IMR-90 (cell line): Measurements from ENCODE around the gene TCERG1. TPM values are rescaled to one million over a fixed set of nuclear protein-coding genes. Genes with fewer than 3 reads are reported as not detected.

ENCODE experiments used
- ATAC-seq: fragments of 200-7000 bp; cut with Tn5 transposase; 2 replicates; pipeline ENCODE4 v1.9.1; 2020; ENCODE audit warnings: low read depth, mild to moderate bottlenecking, moderate library complexity
- BruUV-seq: library from RNA; stranded (reverse); fragments of 400-500 nt; replicated peaks from 2 replicates; lab custom pipeline; 2021; lab: Mats Ljungman, UMichigan
- CTCF ChIA-PET: fragments of 300-600 bp; formaldehyde crosslinking; extraction: SDS; loops from one replicate; lab custom pipeline; 2021; ENCODE audit warnings: antibody characterized with exemption; lab: Yijun Ruan, JAX
- POLR2A ChIA-PET: fragments of 300-600 bp; sonication (Branson Sonifier 250); formaldehyde crosslinking; loops from one replicate; lab custom pipeline; 2022; ENCODE audit warnings: antibody characterized with exemption; ENCODE audit not compliant: unreplicated experiment; lab: Charles Lee
- DNase-seq: peaks from one replicate; pipeline ENCODE4 v3.0.0; 2013
- H2AFZ ChIP-seq: replicated peaks from 2 replicates; pipeline ENCODE3; 2013; ENCODE audit warnings: low read length, mild to moderate bottlenecking; ENCODE audit not compliant: poor library complexity
- H2AK5ac ChIP-seq: 2 replicates; pipeline ENCODE4 v1.6.1; 2013; ENCODE audit warnings: low read depth, low read length, inconsistent platforms
- H2AK9ac ChIP-seq: replicated peaks from 2 replicates; pipeline ENCODE3; 2013; ENCODE audit warnings: mild to moderate bottlenecking, low read depth, low read length, moderate library complexity; ENCODE audit not compliant: poor library complexity
- H2BK120ac ChIP-seq: 2 replicates; pipeline ENCODE4 v1.6.1; 2013; ENCODE audit warnings: low read depth, low read length, inconsistent platforms
- H2BK15ac ChIP-seq: 3 replicates; pipeline ENCODE4 v1.6.1; 2013; ENCODE audit warnings: low read depth, low read length, inconsistent platforms
- H2BK20ac ChIP-seq: 2 replicates; pipeline ENCODE4 v1.6.1; 2013; ENCODE audit warnings: low read depth, mild to moderate bottlenecking, inconsistent platforms, low read length, moderate library complexity
- H2BK5ac ChIP-seq: 2 replicates; pipeline ENCODE4 v1.6.1; 2013; ENCODE audit warnings: mild to moderate bottlenecking, low read depth, low read length, inconsistent platforms; ENCODE audit not compliant: poor library complexity, severe bottlenecking
- H3K14ac ChIP-seq: replicated peaks from 2 replicates; pipeline ENCODE4 v1.6.1; 2013; ENCODE audit warnings: low read depth, low read length, inconsistent platforms
- H3K18ac ChIP-seq: 2 replicates; pipeline ENCODE4 v1.6.1; 2013; ENCODE audit warnings: low read depth, low read length, control low read depth
- H3K23ac ChIP-seq: 2 replicates; pipeline ENCODE4 v1.6.1; 2013; ENCODE audit warnings: low read depth, low read length, inconsistent platforms
- H3K27ac ChIP-seq: 2 replicates; pipeline ENCODE4 v1.5.1; 2013; ENCODE audit warnings: mild to moderate bottlenecking, control low read depth, low read length; ENCODE audit not compliant: insufficient read depth
- H3K27me3 ChIP-seq: 2 replicates; pipeline ENCODE4 v1.6.1; 2013; ENCODE audit warnings: low read length; ENCODE audit not compliant: control insufficient read depth, insufficient read depth
- H3K36me3 ChIP-seq: 2 replicates; pipeline ENCODE4 v1.6.1; 2013; ENCODE audit warnings: low read length, mixed read lengths; ENCODE audit not compliant: control insufficient read depth, insufficient read depth
- H3K4ac ChIP-seq: 2 replicates; pipeline ENCODE4 v1.6.1; 2013; ENCODE audit warnings: low read depth, low read length, inconsistent platforms
- H3K4me1 ChIP-seq: 2 replicates; pipeline ENCODE4 v1.6.1; 2013; ENCODE audit warnings: low read length, mixed read lengths; ENCODE audit not compliant: control insufficient read depth, insufficient read depth
- H3K4me2 ChIP-seq: 2 replicates; pipeline ENCODE4 v1.6.1; 2013; ENCODE audit warnings: low read depth, mild to moderate bottlenecking, control low read depth, low read length, moderate library complexity
- H3K4me3 ChIP-seq: 2 replicates; pipeline ENCODE4 v1.5.1; 2013; ENCODE audit warnings: low read depth, mild to moderate bottlenecking, control low read depth, low read length, moderate library complexity; ENCODE audit not compliant: insufficient read depth
- H3K56ac ChIP-seq: 2 replicates; pipeline ENCODE4 v1.6.1; 2013; ENCODE audit warnings: low read length, inconsistent platforms; ENCODE audit not compliant: insufficient read depth; ENCODE audit errors: extremely low read depth
- H3K79me1 ChIP-seq, 2 experiments: 2 replicates each; pipeline ENCODE4 v1.6.1; 2013; ENCODE audit warnings: low read length in 2 of 2, inconsistent platforms in 1 of 2, low read depth in 1 of 2
- H3K9ac ChIP-seq: 2 replicates; pipeline ENCODE4 v1.6.1; 2013; ENCODE audit warnings: low read depth, low read length, control low read depth
- H3K9me1 ChIP-seq: 2 replicates; pipeline ENCODE4 v1.6.1; 2013; ENCODE audit warnings: low read length, inconsistent platforms; ENCODE audit not compliant: insufficient read depth
- H3K9me3 ChIP-seq: 2 replicates; pipeline ENCODE4 v1.6.1; 2013; ENCODE audit warnings: low read length; ENCODE audit not compliant: control insufficient read depth, insufficient read depth
- H4K20me1 ChIP-seq: 2 replicates; pipeline ENCODE4 v1.6.1; 2013; ENCODE audit warnings: low read length, inconsistent platforms; ENCODE audit not compliant: insufficient read depth
- H4K5ac ChIP-seq: 2 replicates; pipeline ENCODE4 v1.6.1; 2013; ENCODE audit warnings: mild to moderate bottlenecking, low read depth, low read length, control low read depth
- H4K8ac ChIP-seq, 2 experiments: 2 replicates each; pipeline ENCODE4 v1.6.1; 2013; ENCODE audit warnings: low read depth in 2 of 2, low read length in 2 of 2, control low read depth in 1 of 2, inconsistent platforms in 1 of 2
- H4K91ac ChIP-seq: 2 replicates; pipeline ENCODE4 v1.6.1; 2013; ENCODE audit warnings: low read depth, low read length, inconsistent platforms; ENCODE audit not compliant: insufficient read depth
- BHLHE40 ChIP-seq: fragments of 150-350 bp; IDR thresholded peaks from 2 replicates; pipeline ENCODE4 v1.6.1; 2016; ENCODE audit warnings: mild to moderate bottlenecking, low read depth, low read length
- CEBPB ChIP-seq: IDR thresholded peaks from 2 replicates; pipeline ENCODE4 v1.6.1; 2012; ENCODE audit warnings: low read depth, low read length, improper control_type of control experiment
- CHD1 ChIP-seq: IDR thresholded peaks from 2 replicates; pipeline ENCODE4 v1.6.1; 2012; ENCODE audit warnings: low read depth, low read length, improper control_type of control experiment
- FOS ChIP-seq: fragments of 150-350 bp; IDR thresholded peaks from 2 replicates; pipeline ENCODE4 v1.6.1; 2016; ENCODE audit warnings: low read depth, low read length
- MAFK ChIP-seq: IDR thresholded peaks from 2 replicates; pipeline ENCODE4 v1.6.1; 2012; ENCODE audit warnings: low read depth, low read length, improper control_type of control experiment
- MAZ ChIP-seq: IDR thresholded peaks from 2 replicates; pipeline ENCODE4 v1.6.1; 2012; ENCODE audit warnings: low read depth, mild to moderate bottlenecking, low read length, improper control_type of control experiment, moderate library complexity, borderline replicate concordance
- NFE2L2 ChIP-seq: fragments of 150-350 bp; IDR thresholded peaks from 2 replicates; pipeline ENCODE4 v1.6.1; 2016; ENCODE audit warnings: low read depth, mild to moderate bottlenecking, low read length
- RAD21 ChIP-seq: IDR thresholded peaks from 2 replicates; pipeline ENCODE4 v1.6.1; 2012; ENCODE audit warnings: low read length, improper control_type of control experiment
- RCOR1 ChIP-seq: IDR thresholded peaks from 2 replicates; pipeline ENCODE4 v1.6.1; 2012; ENCODE audit warnings: mild to moderate bottlenecking, low read length, improper control_type of control experiment; ENCODE audit not compliant: insufficient replicate concordance
- RFX5 ChIP-seq: IDR thresholded peaks from 2 replicates; pipeline ENCODE4 v1.8.0; 2012; ENCODE audit warnings: low read depth, mild to moderate bottlenecking, low read length, moderate library complexity
- SMC3 ChIP-seq: fragments of 150-350 bp; IDR thresholded peaks from 2 replicates; pipeline ENCODE4 v1.6.1; 2016; ENCODE audit warnings: low read depth, mild to moderate bottlenecking, antibody characterized with exemption, low read length, moderate library complexity
- WGBS, 2 experiments: methylation state at CpG; one replicate each; pipeline versions ENCODE4 v1.1.5 to v1.1.7; 2013; ENCODE audit warnings: missing lambda C conversion rate in 2 of 2; ENCODE audit not compliant: insufficient read length in 1 of 2; ENCODE audit errors: extremely low coverage in 2 of 2; 5-methylcytosine and 5-hydroxymethylcytosine counted together
- dilution Hi-C: fragments of 300-500 bp; cut with HindIII; formaldehyde crosslinking; loops from one replicate; pipeline ENCODE4 v1.14.3; 2018; ENCODE audit warnings: low sequenced_read_pairs; ENCODE audit not compliant: unreplicated experiment
- in situ Hi-C: fragments of 300-500 bp; cut with MboI; formaldehyde crosslinking; loops from 3 replicates; pipeline ENCODE4 v1.14.3; 2019; ENCODE audit warnings: low sequenced_read_pairs, inconsistent platforms, mixed read lengths
- intact Hi-C: fragments of 100-400 bp; cut with micrococcal nuclease; formaldehyde crosslinking; loops from 2 replicates; pipeline ENCODE4 v1.10.0; 2022
- polyA plus RNA-seq, 3 experiments: library from polyadenylated mRNA; depleted of rRNA; stranded (reverse); fragments of >200 nt; gene quantifications; 2 replicates each; pipeline ENCODE4 v1.2.3, GENCODE V29; 2012; ENCODE audit warnings: low replicate concordance in 1 of 3
- total RNA-seq: library from RNA; depleted of rRNA; stranded (reverse); fragments of >200 nt; gene quantifications from 2 replicates; pipeline ENCODE4 v1.2.3, GENCODE V29; 2012
- TF ChIP-seq, protein P1 (sequence below): conservative IDR thresholded peaks from 2 replicates; pipeline ENCODE4 v1.5.1; 2012; ENCODE audit warnings: mild to moderate bottlenecking, low read depth, low read length, improper control_type of control experiment
- TF ChIP-seq, protein P2 (sequence below): fragments of 150-350 bp; IDR thresholded peaks from 2 replicates; pipeline ENCODE4 v1.6.1; 2017; ENCODE audit warnings: mild to moderate bottlenecking, antibody characterized with exemption, low read length, low read depth

TCERG1 gene
- total and polyA plus RNA-seq, 2 of the 4 experiments (the other 2 are of a cell fraction) = 21.9 to 44.7 TPM

DNA sequence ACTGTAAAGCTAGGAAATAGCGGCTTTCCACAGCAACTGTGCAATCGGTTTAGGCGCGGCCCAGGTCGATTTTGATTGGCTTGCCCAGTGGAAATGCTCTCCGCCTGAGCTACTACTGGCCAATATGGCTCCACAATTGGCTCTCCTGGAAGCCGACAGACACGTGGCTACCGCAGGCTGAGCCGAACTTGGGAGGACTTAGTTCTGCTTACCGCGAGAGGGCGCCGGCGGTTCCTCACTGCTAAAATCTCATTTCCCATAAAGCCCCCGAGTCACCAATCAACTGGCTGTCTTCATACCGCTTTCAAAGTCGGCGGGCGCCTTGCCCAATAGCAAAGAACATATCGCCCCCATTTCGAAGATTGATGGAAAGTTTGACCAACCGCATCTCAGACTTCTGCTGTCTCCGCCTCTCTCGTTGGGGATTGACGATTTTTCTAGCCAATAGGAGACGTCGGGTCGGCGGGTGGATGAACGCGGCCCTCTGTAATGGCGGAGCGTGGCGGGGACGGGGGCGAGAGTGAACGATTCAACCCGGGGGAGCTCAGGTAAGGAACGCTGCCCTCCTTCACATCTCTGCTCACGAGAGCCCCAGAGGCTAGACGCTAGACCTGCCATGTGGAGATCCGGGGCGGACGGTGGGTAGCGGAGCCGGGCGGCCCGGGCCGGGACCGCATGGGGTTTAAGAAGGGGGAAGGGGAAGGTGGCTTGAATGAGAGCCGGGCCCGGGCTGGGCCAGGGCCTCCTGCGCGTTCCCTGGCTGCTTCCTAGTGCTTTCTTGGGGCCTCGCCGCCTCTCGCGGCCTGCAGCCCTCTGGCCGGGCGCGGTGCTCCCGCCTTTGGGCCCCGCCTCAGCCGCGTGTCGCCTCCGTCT, at the start of gene TCERG1 (continued):
- TF ChIP-seq SMC3 (no peak), FOS (peak; percentile 76; the same call in 1 of the 2 replicates)
- TF ChIP-seq, protein P1, sequence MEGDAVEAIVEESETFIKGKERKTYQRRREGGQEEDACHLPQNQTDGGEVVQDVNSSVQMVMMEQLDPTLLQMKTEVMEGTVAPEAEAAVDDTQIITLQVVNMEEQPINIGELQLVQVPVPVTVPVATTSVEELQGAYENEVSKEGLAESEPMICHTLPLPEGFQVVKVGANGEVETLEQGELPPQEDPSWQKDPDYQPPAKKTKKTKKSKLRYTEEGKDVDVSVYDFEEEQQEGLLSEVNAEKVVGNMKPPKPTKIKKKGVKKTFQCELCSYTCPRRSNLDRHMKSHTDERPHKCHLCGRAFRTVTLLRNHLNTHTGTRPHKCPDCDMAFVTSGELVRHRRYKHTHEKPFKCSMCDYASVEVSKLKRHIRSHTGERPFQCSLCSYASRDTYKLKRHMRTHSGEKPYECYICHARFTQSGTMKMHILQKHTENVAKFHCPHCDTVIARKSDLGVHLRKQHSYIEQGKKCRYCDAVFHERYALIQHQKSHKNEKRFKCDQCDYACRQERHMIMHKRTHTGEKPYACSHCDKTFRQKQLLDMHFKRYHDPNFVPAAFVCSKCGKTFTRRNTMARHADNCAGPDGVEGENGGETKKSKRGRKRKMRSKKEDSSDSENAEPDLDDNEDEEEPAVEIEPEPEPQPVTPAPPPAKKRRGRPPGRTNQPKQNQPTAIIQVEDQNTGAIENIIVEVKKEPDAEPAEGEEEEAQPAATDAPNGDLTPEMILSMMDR = peak; percentile 94

DNA sequence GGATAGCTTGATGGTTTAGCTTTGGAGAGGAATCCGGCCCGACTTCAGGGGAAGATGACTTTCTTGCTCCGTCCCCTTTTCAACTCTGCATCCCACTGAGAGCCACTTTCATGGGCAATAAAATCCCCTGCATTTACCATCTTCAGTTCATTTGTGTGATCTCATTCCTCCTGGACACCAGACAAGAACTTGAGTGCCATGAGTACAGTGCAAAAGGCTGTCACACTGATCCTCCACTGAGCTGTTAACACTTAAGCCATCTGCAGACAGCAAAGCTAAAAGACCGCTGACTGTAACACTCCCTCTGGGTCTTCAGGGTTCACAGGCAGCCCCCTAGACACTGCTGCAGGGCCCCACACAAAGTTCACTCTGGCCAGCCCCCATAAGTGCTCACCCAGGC, 48.3 kb upstream of the TCERG1 start:
- ChIA-PET POLR2A (no interaction called here), CTCF (no interaction called here)
- Histone ChIP-seq H3K23ac (no peak overlapping the region), H2BK20ac (no peak overlapping the region), H4K5ac (no peak overlapping the region), H3K27ac (no peak overlapping the region), H3K27me3 (peaks cover 9% of the 10 kb centered on the region), H2AFZ (no peak overlapping the region), H3K4me3 (no peak overlapping the region), H2BK15ac (no peak overlapping the region), H2BK120ac (no peak overlapping the region), H4K20me1 (no peaks in the 10 kb centered on the region), H3K79me1 (no peaks in the 10 kb centered on the region), H2BK5ac (no peak overlapping the region), H3K18ac (no peak overlapping the region), H3K36me3 (no peaks in the 10 kb centered on the region), H3K56ac (no peak overlapping the region), H3K9ac (no peak overlapping the region), H2AK5ac (no peak overlapping the region), H3K14ac (no peak overlapping the region), H4K91ac (no peak overlapping the region), H2AK9ac (no peak overlapping the region), H3K4ac (no peak overlapping the region), H3K9me3 (no peaks in the 10 kb centered on the region), H4K8ac (no peak overlapping the region), H3K4me2 (no peak overlapping the region), H3K9me1 (no peaks in the 10 kb centered on the region), H3K4me1 (no peaks in the 10 kb centered on the region)
- no TSS peak for BruUV-seq
- DNase-seq = no peak
- ATAC-seq = no peak
- intact Hi-C loops (no loop called here), dilution Hi-C loops (no loop called here), in situ Hi-C loops (no loop called here)
- no CpG with 5 or more reads among the region's 4 CpGs for WGBS, 2 experiments
- TF ChIP-seq RFX5 (no peak), RAD21 (no peak), CEBPB (no peak), RCOR1 (no peak), FOS (no peak), BHLHE40 (no peak), MAZ (no peak), MAFK (no peak), NFE2L2 (no peak), CHD1 (no peak)
- TF ChIP-seq, protein P2, sequence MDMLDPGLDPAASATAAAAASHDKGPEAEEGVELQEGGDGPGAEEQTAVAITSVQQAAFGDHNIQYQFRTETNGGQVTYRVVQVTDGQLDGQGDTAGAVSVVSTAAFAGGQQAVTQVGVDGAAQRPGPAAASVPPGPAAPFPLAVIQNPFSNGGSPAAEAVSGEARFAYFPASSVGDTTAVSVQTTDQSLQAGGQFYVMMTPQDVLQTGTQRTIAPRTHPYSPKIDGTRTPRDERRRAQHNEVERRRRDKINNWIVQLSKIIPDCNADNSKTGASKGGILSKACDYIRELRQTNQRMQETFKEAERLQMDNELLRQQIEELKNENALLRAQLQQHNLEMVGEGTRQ = no peak
